Stimulated activated CD8-positive, alpha-beta memory T cell treated with anti-CD3 and anti-CD28 coated beads, Interleukin-4, amount 100 ng/mL, for 24 hours (primary cell): ENCODE data around the gene PCCA.
"Not testable (repeated sequence)": the region's sequence is repeated elsewhere in the genome, so short reads cannot be mapped to it uniquely, and the experiment has no call there.

Experiments
- DNase-seq: peaks from one replicate; pipeline ENCODE4 v3.0.0-alpha.2; 2020; ENCODE audit warnings: low read depth

PCCA gene

DNA sequence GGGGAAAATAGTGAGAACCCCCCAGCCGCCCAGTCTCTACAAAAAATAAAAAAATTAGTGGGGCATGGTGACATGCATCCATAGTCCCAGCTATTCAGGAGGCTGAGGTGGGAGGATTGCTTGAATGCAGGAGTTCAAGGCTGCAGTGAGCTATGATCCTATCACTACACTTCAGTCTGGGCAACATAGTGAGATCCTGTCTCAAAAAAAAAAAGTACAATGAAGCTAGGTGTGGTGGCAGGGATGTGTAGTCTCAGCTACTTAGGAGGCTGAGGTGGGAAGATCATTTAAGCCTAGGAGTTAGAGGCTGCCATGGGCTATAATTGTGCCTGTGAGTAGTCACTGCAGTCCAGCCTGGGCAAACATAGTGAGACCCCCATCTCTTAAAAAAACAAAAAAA is 8.9 kb downstream of the PCCA start:
- no peak for DNase-seq

DNA sequence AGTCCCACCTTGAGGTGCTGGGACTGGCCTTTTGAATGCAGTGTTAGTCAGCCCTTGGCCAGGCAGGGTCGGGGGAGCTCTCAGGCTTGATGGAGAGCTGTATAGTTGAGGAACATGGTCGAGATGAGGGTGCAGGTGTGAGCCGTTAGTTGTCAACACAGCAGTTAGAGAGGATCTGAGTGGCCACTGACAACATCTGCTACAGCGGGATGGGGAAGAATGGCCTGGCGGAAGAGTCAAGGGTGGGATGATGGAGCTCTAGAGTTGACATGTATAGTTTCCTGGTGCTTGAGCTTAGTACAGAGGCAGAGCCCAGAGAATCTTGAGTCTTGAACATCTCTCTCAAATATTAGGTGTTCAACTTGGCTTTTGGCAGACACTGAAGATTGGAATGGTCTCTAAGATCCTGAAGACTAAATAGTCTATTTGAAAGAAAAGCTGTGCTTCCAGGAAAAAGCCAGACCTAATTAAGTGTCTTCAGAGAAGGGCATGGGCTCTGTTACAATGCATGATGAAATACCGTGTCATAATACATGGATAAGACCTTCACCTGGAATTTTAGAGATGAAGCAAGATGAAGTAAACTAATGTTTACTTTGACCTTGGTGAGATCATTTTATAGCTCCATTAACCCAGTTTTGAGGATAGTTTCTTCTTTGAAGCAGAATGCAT is 9.7 kb downstream of the PCCA start:
- DNase-seq: no peak

DNA sequence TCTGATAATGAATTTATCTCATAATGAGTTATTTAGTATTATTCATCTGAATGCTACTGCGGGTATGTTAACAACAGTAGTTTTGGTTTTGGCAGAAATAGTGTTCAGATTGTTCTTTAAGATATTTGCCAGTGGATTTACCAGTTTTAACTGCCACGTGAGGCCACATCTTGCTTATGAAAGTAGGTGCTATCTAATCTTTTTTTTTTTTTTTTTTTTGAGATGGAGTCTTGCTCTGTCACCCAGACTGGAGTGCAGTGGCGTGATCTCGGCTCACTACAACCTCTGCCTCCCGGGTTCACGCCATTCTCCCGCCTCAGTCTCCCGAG is 10.2 kb downstream of the PCCA start:
- DNase-seq: not testable (repeated sequence)

DNA sequence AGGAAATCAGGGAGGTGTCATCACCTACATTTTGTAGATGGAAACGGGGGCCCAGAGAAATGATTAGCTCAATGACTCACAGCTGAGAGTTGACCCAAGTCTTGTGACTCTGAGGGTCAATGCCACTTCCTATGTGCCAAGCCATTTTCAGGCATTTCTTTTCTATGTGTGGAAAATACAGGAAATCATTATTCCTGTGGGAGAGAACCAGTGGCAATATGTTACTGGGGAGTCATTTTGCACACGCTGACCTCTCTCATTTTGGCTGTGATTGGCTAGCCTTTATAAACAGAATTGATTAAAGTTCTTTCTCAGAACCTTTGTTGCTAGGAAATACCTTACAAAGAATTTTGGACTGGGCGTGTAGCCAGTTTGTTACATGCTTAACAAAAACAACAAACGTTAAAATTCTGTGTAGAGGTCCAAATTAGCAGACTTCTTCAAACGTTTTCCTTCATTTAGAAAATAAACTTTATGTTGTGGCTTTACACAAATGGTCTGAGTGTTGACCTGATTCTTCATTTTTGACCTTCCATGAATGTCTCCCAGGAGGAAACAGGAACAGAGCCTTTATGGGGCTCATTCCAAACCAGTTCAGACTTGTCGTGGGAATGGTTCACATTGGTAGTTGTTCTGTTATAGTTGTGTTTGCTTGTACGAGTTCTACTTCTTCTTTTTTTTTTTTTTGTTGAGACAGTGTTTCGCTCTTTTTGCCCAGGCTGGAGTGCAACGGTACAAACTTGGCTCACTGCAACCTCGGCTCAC is 11.4 kb downstream of the PCCA start:
- DNase-seq: no peak

DNA sequence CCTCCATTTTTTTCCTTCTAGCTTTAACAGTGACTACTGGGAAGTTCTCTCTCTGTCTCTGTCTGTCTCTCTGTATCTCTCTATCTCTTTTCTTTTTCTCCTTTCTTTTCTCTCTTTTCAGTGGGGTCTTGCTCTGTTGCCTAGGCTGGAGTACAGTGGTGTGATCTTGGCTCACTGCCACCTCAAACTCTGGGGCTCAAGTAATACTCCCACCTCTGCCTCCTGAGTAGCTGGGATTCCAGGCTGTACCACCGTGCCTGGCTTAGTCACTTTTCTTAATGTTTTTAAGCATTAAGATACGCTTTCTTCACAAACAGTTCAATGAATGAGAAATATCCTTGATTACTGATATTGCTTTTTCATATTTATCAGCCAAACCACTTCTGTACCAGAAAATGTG is 13.1 kb downstream of the PCCA start:
- DNase-seq: no peak

- DNase-seq: no peak
Measured at GRCh38 chr13:100106005-100106404, 17.1 kb downstream of the PCCA start.

- no peak for DNase-seq
Measured at GRCh38 chr13:100106705-100107104, 17.8 kb downstream of the PCCA start.

DNA sequence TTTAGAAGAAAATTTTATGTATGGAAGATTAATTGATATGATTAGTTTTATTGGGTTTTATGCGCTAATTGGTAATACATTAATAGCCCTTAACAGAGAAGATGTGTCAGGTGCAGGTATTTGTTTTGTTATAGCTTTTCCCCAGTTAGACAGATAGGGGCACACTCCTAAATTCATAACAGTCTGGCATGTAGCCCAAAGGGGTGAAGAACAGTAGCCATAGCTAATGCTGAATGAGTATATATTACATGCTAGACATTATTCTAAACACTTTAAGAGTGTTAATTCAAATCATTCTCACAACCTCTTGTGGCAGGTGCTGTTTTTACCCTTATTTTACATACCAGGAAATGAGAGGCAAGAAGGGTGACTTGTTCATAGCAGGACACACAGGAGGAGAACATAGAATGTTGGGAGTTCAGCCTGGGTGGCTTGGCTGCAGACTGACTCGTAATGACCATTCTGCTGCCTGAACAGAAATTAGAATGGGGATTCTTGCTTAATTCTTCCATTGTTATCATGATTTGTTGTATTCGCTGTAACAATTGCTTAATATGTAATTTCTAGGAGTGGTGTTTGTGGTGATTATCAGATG is 20.1 kb downstream of the PCCA start:
- no peak for DNase-seq

DNA sequence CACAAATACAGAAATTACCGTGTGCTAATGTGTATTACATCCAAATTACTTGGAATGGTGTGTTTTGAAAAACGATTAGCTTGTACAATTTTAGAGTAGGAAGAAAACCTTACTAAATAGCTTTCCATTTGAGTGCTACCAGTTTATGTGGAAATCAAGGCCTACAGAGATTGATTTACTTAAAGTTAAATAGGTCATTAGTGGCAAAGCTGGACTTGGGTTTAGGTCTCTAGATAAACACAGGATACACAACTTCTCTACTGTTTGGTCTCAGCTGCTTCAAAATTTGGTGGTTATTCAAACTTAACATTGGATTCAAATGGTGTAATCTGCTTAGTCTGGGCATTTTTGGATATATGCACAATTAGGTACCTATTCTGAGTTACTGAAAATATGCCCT is 21.4 kb downstream of the PCCA start:
- DNase-seq: no peak

DNA sequence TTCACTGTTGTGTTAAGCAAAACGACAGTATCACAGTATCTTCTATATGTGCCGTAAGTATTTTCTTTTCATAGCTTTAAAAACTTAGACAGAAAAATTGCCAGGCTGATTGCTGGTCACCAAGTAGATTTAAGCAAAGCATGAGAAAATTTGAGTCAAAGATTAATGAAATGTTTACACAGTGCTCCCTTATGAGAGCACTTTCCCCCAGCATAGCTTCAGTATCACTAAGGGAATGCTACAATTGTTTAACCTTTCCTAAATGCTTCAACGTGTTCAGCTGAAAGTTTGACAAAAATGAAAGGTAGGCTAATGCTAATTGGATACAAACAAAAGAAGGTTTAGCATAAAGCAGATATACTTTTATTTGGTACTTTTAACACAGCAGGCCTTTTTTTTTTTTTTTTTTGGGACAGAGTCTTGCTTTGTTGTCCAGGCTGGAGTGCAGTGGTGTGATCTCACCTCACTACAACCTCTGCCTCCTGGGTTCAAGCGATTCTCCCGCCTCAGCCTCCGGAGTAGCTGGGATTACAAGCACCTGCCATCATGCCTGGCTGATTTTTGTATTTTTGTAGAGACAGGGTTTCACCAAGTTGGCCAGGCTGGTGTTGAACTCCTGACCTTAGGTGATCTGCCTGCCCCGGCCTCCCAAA is 23.4 kb downstream of the PCCA start:
- no peak for DNase-seq

DNA sequence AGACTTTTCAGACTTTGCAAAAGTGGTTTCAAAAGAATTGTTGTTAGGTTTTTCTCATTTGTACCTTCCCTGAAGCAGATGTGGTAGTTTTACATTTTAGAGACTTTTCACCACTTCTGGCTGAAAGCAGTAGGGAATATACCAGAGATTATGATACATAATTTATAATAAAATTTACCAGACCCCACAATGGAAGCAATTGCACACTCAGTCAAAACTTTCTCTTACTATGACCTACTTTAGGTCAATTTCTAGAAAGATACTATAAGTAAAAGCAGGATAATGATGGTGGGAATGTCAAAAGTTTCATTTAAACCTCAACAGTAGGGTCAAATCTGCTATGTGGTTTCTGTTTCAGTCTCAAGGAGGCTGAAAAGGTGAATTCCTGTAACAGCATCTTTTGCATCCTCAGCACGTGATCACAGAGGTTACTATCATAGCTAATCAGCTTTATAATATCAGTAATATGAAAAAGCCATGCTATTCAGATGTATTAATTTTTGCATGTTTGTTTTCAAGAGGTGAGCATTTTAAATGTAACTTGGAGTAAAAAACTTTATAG is 26.9 kb downstream of the PCCA start:
- no peak for DNase-seq

GRCh38 chr13:100124265-100124664 is 35.4 kb downstream of the PCCA start:
- no peak for DNase-seq

GRCh38 chr13:100125946-100126345 is 37.1 kb downstream of the PCCA start:
- DNase-seq: no peak

- no peak for DNase-seq
Measured at GRCh38 chr13:100128373-100128772, 39.5 kb downstream of the PCCA start.

DNA sequence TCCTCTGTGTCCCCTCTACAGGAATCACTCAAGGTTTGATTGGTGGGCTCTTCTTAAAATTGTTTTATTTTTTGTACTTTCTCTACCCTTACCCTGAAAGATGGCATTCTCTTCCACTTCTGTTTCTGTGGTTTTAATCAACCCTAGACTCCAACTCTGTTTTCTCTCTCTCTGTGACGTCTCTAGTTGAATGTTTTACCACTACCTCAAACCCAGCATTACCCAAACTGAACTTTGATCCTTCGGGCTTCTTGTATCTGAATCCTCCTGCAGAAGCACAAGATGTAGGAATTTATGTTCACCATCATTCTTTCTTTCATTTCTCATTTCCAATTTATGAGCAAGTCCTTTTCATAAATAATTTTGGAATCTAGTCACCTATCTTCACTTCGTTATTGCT is 39.9 kb downstream of the PCCA start:
- DNase-seq: no peak

- no peak for DNase-seq
Measured at GRCh38 chr13:100129605-100130004, 40.7 kb downstream of the PCCA start.

DNA sequence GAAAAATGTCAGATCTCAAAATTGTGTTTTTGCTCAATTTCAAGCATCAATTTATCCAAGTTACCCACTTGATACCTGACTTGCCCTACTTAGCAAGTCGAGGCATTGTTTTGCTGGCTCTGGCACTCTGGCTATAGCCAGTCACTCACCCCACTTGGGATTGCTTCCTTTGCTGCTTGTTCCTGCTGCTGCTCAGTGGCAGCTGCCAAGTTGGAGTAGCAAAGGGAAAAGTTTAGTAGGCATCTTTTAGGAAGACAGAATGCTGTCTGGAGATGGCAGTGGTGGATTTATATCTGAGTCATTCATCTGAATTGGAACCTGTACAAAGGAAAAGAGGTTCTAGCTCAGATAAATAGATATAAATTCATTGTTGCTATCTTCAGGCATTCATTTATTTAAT is 41.2 kb downstream of the PCCA start:
- DNase-seq: no peak

DNA sequence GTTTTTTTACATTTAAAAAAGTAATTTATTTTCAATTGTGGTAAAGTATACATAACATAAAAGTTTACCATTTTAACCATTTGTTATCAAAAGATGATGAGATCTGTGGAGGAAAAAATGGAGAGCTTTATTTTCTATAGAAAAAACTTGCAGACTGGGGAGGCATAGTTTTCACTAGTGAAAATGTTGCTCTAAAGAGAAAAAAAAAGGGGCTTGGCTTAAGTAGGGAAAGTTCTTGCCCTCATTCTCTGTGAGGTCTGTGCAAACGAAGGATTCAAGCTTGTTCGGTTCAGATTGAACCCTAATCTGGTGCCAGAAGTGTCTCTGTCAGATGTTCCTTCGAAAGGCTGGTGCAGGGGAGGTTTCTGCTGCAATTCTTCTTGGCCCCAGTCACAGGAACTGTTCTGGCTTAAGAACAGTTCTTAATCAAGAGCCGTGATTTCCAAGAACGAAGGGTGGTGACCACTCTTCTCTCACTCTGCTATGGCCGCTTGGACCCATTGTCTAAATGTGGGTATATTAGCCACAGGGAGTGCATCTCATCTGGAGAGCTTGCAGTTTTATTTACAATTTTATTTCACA is 42.1 kb downstream of the PCCA start:
- no peak for DNase-seq

GRCh38 chr13:100131863-100132574 is 43.1 kb downstream of the PCCA start:
- DNase-seq: no peak

DNA sequence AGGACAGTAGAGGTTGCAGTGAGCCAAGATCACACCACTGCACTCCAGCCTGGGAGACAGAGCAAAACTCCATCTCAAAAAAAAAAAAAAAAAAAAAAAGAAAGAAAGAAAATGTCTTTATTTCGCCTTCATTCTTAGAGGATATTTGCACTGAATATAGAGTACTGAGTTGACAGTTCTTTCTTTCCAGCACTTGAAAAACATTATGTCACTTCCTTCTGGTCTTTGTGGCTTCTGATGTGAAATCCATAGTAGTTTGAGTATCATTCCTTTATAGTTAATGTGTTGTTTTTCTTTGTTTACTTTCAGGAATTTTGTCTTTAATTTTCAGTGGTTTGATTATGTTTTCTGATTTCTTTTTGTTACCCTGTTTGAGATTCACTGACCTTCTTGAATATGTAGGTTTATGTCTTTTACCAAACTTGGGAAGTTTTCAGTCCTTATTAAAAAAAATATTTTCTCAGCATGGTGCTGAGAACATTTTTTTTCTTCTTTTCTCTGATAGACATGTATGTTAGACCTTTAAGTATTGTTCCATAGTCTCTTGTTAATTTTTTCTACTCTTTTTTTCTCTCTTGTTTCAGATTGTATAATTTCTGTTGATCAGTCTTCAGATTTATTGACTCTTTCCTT is 50.1 kb downstream of the PCCA start:
- DNase-seq: no peak

DNA sequence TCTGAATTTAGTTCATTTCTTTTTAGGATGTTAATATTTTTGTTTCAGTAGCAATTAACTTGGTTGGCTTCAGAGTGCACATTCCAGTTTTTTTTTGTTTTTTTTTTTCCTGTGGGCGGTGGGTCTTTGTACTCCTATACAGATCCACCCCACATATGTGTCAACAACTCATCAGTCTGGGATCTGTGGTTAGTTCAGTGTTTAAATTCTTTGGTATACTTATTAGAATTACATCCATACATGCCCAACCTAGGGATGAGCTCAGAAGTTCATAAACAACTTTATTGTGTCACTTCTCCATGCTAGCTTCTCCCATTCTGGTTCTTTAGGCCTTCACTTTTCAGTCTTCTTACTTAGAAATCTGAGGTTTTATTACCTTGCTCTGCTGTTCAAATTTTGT is 50.9 kb downstream of the PCCA start:
- no peak for DNase-seq
